Esophagus muscularis mucosa (tissue), 3 donors: ENCODE results near the gene ATG2B.

ENCODE experiments used
- POLR2A ChIP-seq: fragments of 450-650 bp; IDR thresholded peaks from one replicate; pipeline ENCODE4 v1.6.1; 2017; ENCODE audit warnings: antibody characterized with exemption, moderate library complexity, mild to moderate bottlenecking, low read depth
- POLR2AphosphoS5 ChIP-seq, 2 donors: sonication (generic); formaldehyde crosslinking; IDR thresholded peaks; one replicate each; pipeline ENCODE4 v1.6.1; 2017; ENCODE audit warnings: antibody characterized with exemption in 2 of 2
- TF ChIP-seq, protein P1 (sequence below), 3 experiments: fragments of 200-600 bp in 2 of 3; fragments of 450-650 bp in 1 of 3; sonication (generic) in 2 of 3; IDR thresholded peaks; one replicate each; pipeline ENCODE4 v1.5.1; 2017 to 2019; ENCODE audit warnings: antibody characterized with exemption in 3 of 3, mild to moderate bottlenecking in 2 of 3, moderate library complexity in 1 of 3

- TF ChIP-seq, protein P1, sequence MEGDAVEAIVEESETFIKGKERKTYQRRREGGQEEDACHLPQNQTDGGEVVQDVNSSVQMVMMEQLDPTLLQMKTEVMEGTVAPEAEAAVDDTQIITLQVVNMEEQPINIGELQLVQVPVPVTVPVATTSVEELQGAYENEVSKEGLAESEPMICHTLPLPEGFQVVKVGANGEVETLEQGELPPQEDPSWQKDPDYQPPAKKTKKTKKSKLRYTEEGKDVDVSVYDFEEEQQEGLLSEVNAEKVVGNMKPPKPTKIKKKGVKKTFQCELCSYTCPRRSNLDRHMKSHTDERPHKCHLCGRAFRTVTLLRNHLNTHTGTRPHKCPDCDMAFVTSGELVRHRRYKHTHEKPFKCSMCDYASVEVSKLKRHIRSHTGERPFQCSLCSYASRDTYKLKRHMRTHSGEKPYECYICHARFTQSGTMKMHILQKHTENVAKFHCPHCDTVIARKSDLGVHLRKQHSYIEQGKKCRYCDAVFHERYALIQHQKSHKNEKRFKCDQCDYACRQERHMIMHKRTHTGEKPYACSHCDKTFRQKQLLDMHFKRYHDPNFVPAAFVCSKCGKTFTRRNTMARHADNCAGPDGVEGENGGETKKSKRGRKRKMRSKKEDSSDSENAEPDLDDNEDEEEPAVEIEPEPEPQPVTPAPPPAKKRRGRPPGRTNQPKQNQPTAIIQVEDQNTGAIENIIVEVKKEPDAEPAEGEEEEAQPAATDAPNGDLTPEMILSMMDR (IDR thresholded peaks at IDR 0.05), result no peak
- TF ChIP-seq POLR2A (no peak), POLR2AphosphoS5 (IDR thresholded peaks at IDR 0.05) (no peak)
Measured at GRCh38 chr14:96239711-96240141, 123.4 kb downstream of the ATG2B start.
